GM21526 (cell line): Measurements from ENCODE around the gene STARD10.

Experiments used
- ATAC-seq: cut with Tn5 transposase; IDR thresholded peaks from one replicate; pipeline ENCODE4 v1.9.1; 2021; ENCODE audit warnings: moderate library complexity; ENCODE audit not compliant: unreplicated experiment, low FRiP score

STARD10 gene

GRCh38 chr11:72826942-72827480, 33.2 kb upstream of the STARD10 start:
- no peak for ATAC-seq

GRCh38 chr11:72826191-72826941, 32.5 kb upstream of the STARD10 start:
- no peak for ATAC-seq

- ATAC-seq = no peak
These were observed 31.8 kb upstream of the STARD10 start for GRCh38 chr11:72825661-72826060.

- ATAC-seq = no peak
These were observed 31.1 kb upstream of the STARD10 start for GRCh38 chr11:72824811-72825505.

- no peak for ATAC-seq
These were observed 30.2 kb upstream of the STARD10 start for GRCh38 chr11:72824020-72824419.

- ATAC-seq = no peak
These were observed 29.4 kb upstream of the STARD10 start for GRCh38 chr11:72823105-72823804.

GRCh38 chr11:72821920-72822799, 28.3 kb upstream of the STARD10 start:
- ATAC-seq = no peak

GRCh38 chr11:72821221-72821919, 27.5 kb upstream of the STARD10 start:
- no peak for ATAC-seq

GRCh38 chr11:72820439-72821139, 26.7 kb upstream of the STARD10 start:
- ATAC-seq = no peak

GRCh38 chr11:72818971-72819370, 25.1 kb upstream of the STARD10 start:
- ATAC-seq = no peak

GRCh38 chr11:72817966-72818365, 24.1 kb upstream of the STARD10 start:
- no peak for ATAC-seq

- ATAC-seq = no peak
These were observed 22.6 kb upstream of the STARD10 start for GRCh38 chr11:72816404-72816990.

- no peak for ATAC-seq
These were observed 21.3 kb upstream of the STARD10 start for GRCh38 chr11:72815110-72815618.

GRCh38 chr11:72814286-72815109, 20.7 kb upstream of the STARD10 start, which contains the start of gene ATG16L2:
Gene ATG16L2 (plus strand): TSS chr11:72814411. CDS start chr11:72814446, 35 bp downstream.
- ATAC-seq = peak; percentile 52

- peak; percentile 38 for ATAC-seq
These were observed 20.0 kb upstream of the STARD10 start for GRCh38 chr11:72813740-72814285.

GRCh38 chr11:72812967-72813739, 19.3 kb upstream of the STARD10 start:
- peak; percentile 39 for ATAC-seq
